Calu3 (cell line): Measurements from ENCODE around the gene ITGB2. TPM values are rescaled to one million over a fixed set of nuclear protein-coding genes. Genes with fewer than 3 reads are reported as not detected.
A peak's percentile ranks its signal among the peaks of the same experiment; 100 is the strongest.

Experiments used
- BruUV-seq: library from RNA; stranded (reverse); fragments of 400-500 nt; replicated peaks from 2 replicates; lab custom pipeline; 2021; lab: Mats Ljungman, UMichigan
- CTCF ChIA-PET: fragments of 300-600 bp; sonication (Branson Sonifier 250); formaldehyde crosslinking; loops from one replicate; lab custom pipeline; 2022; ENCODE audit warnings: antibody characterized with exemption; lab: Charles Lee
- DNase-seq: peaks from one replicate; pipeline ENCODE4 v3.0.0; 2022
- H3K27ac Mint-ChIP-seq: one replicate; pipeline ENCODE4 v1.8.0; 2022; ENCODE audit warnings: mixed read lengths; ENCODE audit not compliant: unreplicated experiment
- H3K27me3 Mint-ChIP-seq: one replicate; pipeline ENCODE4 v1.8.0; 2022; ENCODE audit warnings: mixed read lengths; ENCODE audit not compliant: unreplicated experiment
- H3K36me3 Mint-ChIP-seq: one replicate; pipeline ENCODE4 v1.8.0; 2022; ENCODE audit warnings: mild to moderate bottlenecking, moderate library complexity, mixed read lengths; ENCODE audit not compliant: insufficient read depth, unreplicated experiment
- H3K4me1 Mint-ChIP-seq: one replicate; pipeline ENCODE4 v1.8.0; 2022; ENCODE audit warnings: mild to moderate bottlenecking, low read depth, mixed read lengths; ENCODE audit not compliant: unreplicated experiment
- H3K4me3 Mint-ChIP-seq: one replicate; pipeline ENCODE4 v1.8.0; 2022; ENCODE audit warnings: mild to moderate bottlenecking, low read depth, moderate library complexity, mixed read lengths; ENCODE audit not compliant: unreplicated experiment
- H3K9me3 Mint-ChIP-seq: one replicate; pipeline ENCODE4 v1.8.0; 2022; ENCODE audit warnings: low read depth, mixed read lengths; ENCODE audit not compliant: unreplicated experiment
- intact Hi-C: fragments of 100-400 bp; cut with micrococcal nuclease; formaldehyde crosslinking; loops from one replicate; pipeline ENCODE4 v1.10.0; 2022; ENCODE audit not compliant: unreplicated experiment
- total RNA-seq: library from RNA; stranded (reverse); gene quantifications from 2 replicates; pipeline ENCODE4 v1.2.3, GENCODE V29; 2022
- TF ChIP-seq, protein P1 (sequence below): fragments of 200-600 bp; IDR thresholded peaks from one replicate; pipeline ENCODE4 v1.8.0; 2022; ENCODE audit warnings: antibody characterized with exemption; ENCODE audit not compliant: unreplicated experiment

The ITGB2 gene
- total RNA-seq, 1 experiment from 2014 or later, result 0.42 TPM

- no peaks in the 10 kb centered on the region for H3K9me3 Mint-ChIP-seq
- H3K4me3 Mint-ChIP-seq, result peak overlapping the region; percentile 48
- CTCF ChIA-PET, result interaction anchor here (0.6 kb wide), 1 partner anchor 55 kb away, joined by 4 read pairs; no protein-coding TSS in a partner anchor
- peaks cover 32% of the 10 kb centered on the region for H3K27me3 Mint-ChIP-seq
- no peak overlapping the region for H3K27ac Mint-ChIP-seq
- DNase-seq, result peak; percentile 64
- H3K36me3 Mint-ChIP-seq, result peaks cover 20% of the 10 kb centered on the region
- no peaks in the 10 kb centered on the region for H3K4me1 Mint-ChIP-seq
- BruUV-seq, result no TSS peak
- TF ChIP-seq, protein P1, sequence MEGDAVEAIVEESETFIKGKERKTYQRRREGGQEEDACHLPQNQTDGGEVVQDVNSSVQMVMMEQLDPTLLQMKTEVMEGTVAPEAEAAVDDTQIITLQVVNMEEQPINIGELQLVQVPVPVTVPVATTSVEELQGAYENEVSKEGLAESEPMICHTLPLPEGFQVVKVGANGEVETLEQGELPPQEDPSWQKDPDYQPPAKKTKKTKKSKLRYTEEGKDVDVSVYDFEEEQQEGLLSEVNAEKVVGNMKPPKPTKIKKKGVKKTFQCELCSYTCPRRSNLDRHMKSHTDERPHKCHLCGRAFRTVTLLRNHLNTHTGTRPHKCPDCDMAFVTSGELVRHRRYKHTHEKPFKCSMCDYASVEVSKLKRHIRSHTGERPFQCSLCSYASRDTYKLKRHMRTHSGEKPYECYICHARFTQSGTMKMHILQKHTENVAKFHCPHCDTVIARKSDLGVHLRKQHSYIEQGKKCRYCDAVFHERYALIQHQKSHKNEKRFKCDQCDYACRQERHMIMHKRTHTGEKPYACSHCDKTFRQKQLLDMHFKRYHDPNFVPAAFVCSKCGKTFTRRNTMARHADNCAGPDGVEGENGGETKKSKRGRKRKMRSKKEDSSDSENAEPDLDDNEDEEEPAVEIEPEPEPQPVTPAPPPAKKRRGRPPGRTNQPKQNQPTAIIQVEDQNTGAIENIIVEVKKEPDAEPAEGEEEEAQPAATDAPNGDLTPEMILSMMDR, result peak; percentile 19
- intact Hi-C loops, result no loop called here
These were observed 75.1 kb downstream of the ITGB2 start for GRCh38 chr21:44845418-44846223.

DNA sequence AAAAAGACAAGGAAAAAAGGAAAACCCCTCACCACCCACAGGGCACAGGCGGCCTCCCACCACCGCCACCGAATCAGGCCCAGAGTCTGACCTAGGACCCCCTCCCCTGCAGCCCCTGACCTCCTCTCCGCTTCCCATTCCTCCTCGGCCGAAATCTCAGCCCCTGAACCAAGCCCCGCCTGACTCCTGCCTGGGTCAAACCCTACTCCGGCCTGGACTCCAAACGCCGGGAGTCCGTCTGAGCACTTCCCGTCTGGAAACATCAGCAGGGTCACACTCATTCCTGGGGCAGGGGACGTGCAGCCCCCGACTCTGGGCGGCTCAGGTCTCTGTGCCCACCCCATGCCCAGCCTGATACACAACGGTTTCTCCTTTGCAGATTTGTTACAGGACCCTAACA, 76.4 kb downstream of the ITGB2 start:
- CTCF ChIA-PET, result no interaction called here
- Mint-ChIP-seq H3K4me1 (no peaks in the 10 kb centered on the region), H3K27me3 (peaks cover 46% of the 10 kb centered on the region)

GRCh38 chr21:44842721-44843445, 77.8 kb downstream of the ITGB2 start:
- TF ChIP-seq, protein P1, result no peak
- CTCF ChIA-PET, result no interaction called here
- no peaks in the 10 kb centered on the region for H3K4me1 Mint-ChIP-seq
- no peaks in the 10 kb centered on the region for H3K9me3 Mint-ChIP-seq
- peaks cover 18% of the 10 kb centered on the region for H3K36me3 Mint-ChIP-seq
- no peak for DNase-seq
- intact Hi-C loops, result no loop called here
- no peak overlapping the region for H3K27ac Mint-ChIP-seq
- H3K27me3 Mint-ChIP-seq, result peaks cover 58% of the 10 kb centered on the region
- no TSS peak for BruUV-seq
- no peak overlapping the region for H3K4me3 Mint-ChIP-seq

More for the DNA sequence above, 76.4 kb downstream of the ITGB2 start:
- DNase-seq, result no peak
- peaks cover 15% of the 10 kb centered on the region for H3K36me3 Mint-ChIP-seq
- BruUV-seq, result no TSS peak
- H3K27ac Mint-ChIP-seq, result no peak overlapping the region
- H3K9me3 Mint-ChIP-seq, result no peaks in the 10 kb centered on the region
- intact Hi-C loops, result no loop called here
- TF ChIP-seq, protein P1, result no peak
- no peak overlapping the region for H3K4me3 Mint-ChIP-seq

GRCh38 chr21:44842087-44842486, 78.6 kb downstream of the ITGB2 start:
- TF ChIP-seq, protein P1, result no peak
- no TSS peak for BruUV-seq
- Mint-ChIP-seq H3K36me3 (peaks cover 18% of the 10 kb centered on the region), H3K4me3 (no peak overlapping the region), H3K27ac (no peak overlapping the region), H3K4me1 (peaks cover 5% of the 10 kb centered on the region), H3K27me3 (peaks cover 66% of the 10 kb centered on the region), H3K9me3 (no peaks in the 10 kb centered on the region)
- no peak for DNase-seq
- intact Hi-C loops, result no loop called here
- CTCF ChIA-PET, result no interaction called here
